ENCODE results near the gene TARP.
"Not testable (repeated sequence)": the region's sequence is repeated elsewhere in the genome, so short reads cannot be mapped to it uniquely, and the experiment has no call there.

TARP gene

GRCh38 chr7:38259157-38259556, 14.3 kb downstream of the TARP start:
- not testable (repeated sequence) for DNase-seq

GRCh38 chr7:38257350-38257677, 16.1 kb downstream of the TARP start:
- no peak for DNase-seq

- not testable (repeated sequence) for DNase-seq
Observed at GRCh38 chr7:38249849-38250248, 23.6 kb downstream of the TARP start.

- DNase-seq = no peak
Observed at GRCh38 chr7:38248069-38248567, 25.3 kb downstream of the TARP start.

- no peak for DNase-seq
Observed at GRCh38 chr7:38245409-38245977, 27.9 kb downstream of the TARP start.

- no peak for DNase-seq
Observed at GRCh38 chr7:38244516-38244915, 28.9 kb downstream of the TARP start.

GRCh38 chr7:38243345-38243744, 30.1 kb downstream of the TARP start:
- not testable (repeated sequence) for DNase-seq

- no peak for DNase-seq
Observed at GRCh38 chr7:38242814-38243213, 30.6 kb downstream of the TARP start.

- no peak for DNase-seq
Observed at GRCh38 chr7:38241071-38241470, 32.4 kb downstream of the TARP start.

- not testable (repeated sequence) for DNase-seq
Observed at GRCh38 chr7:38239129-38239528, 34.3 kb downstream of the TARP start.

GRCh38 chr7:38235606-38236005, 37.8 kb downstream of the TARP start:
- no peak for DNase-seq

GRCh38 chr7:38234759-38235158, 38.7 kb downstream of the TARP start:
- not testable (repeated sequence) for DNase-seq

GRCh38 chr7:38232502-38233366, 40.7 kb downstream of the TARP start:
- peak; percentile 27 for DNase-seq

- peak; percentile 15 for DNase-seq
Observed at GRCh38 chr7:38229884-38230642, 43.4 kb downstream of the TARP start.

- peak; percentile 75 for DNase-seq
Observed at GRCh38 chr7:38229386-38229785, 44.0 kb downstream of the TARP start.

GRCh38 chr7:38224392-38224791, 49.0 kb downstream of the TARP start:
- DNase-seq = no peak

- no peak for DNase-seq
Observed at GRCh38 chr7:38223306-38223705, 50.1 kb downstream of the TARP start.

GRCh38 chr7:38222481-38223096, 50.8 kb downstream of the TARP start:
- peak; percentile 55 for DNase-seq

GRCh38 chr7:38220452-38220851, 53.0 kb downstream of the TARP start:
- no peak for DNase-seq

- DNase-seq = no peak
Observed at GRCh38 chr7:38217672-38218071, 55.8 kb downstream of the TARP start.

- peak; percentile 86 for DNase-seq
Observed at GRCh38 chr7:38215735-38216670, 57.4 kb downstream of the TARP start.

GRCh38 chr7:38215115-38215514, 58.3 kb downstream of the TARP start:
- peak; percentile 41 for DNase-seq
